HG02885 (cell line): ENCODE measurements around the gene COL26A1.
"Not testable (repeated sequence)": the region's sequence is repeated elsewhere in the genome, so short reads cannot be mapped to it uniquely, and the experiment has no call there.

Experiments
- ATAC-seq: cut with Tn5 transposase; IDR thresholded peaks from one replicate; pipeline ENCODE4 v1.9.1; 2021; ENCODE audit warnings: mild to moderate bottlenecking; ENCODE audit not compliant: unreplicated experiment, poor library complexity

COL26A1 gene

DNA sequence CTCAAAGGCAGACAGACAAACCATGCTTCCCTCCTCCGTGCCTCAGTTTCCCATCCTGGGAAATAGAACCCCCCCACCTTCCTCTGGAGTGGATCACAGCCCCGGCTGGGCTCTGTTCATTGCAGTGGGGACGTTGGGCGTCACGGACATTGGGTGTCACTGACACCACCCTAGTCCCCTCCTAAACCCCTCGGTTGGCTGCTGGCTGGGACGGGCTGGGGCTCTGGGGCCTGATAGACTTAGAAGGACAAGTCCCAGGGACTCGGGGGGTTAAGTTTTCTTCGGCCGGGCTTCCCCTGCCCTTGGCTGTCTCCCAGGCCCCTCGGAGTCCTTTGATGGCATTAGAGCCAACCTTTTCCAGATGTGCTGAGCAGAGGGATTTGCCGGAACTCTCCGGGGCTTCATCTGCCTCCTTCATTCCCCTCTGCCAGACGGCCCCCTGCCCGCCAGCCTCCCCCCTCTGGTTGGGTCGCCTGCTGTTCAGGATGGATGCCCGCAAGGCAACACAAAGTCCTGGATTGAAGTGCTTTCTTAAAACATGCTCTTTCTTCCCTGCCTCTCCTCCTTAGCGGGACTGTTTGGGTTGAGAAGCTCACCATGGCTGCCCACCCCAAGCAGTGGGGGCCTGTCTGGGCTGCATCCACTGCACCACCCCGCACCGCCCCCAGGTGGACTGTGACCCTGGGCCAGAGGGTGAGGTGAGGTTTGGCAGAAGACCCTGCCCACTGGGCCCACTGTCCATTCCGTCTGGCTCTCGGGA, 73.0 kb downstream of the COL26A1 start:
- ATAC-seq, result no peak

GRCh38 chr7:101436221-101436735, 73.6 kb downstream of the COL26A1 start:
- no peak for ATAC-seq

- ATAC-seq, result no peak
Observed at GRCh38 chr7:101436857-101437576, 74.3 kb downstream of the COL26A1 start.

DNA sequence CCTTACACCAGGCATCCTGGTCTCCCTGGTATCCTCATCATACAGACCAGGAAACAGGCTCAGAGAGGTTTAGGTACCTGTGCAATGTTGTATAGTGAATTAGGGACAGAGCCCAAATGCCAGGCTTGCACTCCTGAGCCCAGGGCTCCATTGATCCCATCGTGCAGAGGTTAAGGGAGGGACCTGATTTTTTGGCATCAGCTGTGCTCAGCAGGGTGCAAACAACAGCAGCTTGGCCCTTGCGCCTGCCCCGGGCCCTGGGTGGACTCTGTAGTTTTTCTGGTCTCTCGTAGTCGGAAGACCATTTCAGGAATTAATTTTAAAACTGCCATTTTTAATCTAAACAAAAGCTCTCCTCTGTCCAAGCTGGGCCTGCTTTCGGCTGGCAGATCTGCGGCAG, 79.2 kb downstream of the COL26A1 start:
- no peak for ATAC-seq

- no peak for ATAC-seq
Observed at GRCh38 chr7:101442426-101443070, 79.9 kb downstream of the COL26A1 start.

GRCh38 chr7:101450064-101450463, 87.4 kb downstream of the COL26A1 start:
- ATAC-seq, result no peak

DNA sequence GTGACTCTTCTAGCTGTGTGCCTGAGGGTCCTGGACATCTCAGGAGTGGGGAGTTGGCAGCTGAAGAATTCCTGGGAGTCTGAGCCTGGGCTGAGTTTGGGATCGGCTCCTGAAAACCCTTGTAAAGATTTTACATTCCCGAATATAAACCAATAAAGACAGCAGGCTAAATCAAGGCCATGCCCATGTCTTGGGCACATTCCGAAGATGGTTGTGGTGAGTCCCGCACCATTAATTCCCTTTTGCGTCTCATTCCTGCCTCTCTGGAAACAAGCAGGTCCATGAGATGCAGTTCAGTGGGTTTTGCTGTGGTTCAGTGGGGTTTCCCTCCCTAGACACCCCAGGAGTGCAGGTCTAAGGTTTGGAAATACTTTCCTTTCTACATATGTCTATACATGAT, 90.9 kb downstream of the COL26A1 start:
- ATAC-seq, result no peak

GRCh38 chr7:101457001-101457750, 94.5 kb downstream of the COL26A1 start:
- ATAC-seq, result no peak

- ATAC-seq, result no peak
Observed at GRCh38 chr7:101465131-101465530, 102.5 kb downstream of the COL26A1 start.

DNA sequence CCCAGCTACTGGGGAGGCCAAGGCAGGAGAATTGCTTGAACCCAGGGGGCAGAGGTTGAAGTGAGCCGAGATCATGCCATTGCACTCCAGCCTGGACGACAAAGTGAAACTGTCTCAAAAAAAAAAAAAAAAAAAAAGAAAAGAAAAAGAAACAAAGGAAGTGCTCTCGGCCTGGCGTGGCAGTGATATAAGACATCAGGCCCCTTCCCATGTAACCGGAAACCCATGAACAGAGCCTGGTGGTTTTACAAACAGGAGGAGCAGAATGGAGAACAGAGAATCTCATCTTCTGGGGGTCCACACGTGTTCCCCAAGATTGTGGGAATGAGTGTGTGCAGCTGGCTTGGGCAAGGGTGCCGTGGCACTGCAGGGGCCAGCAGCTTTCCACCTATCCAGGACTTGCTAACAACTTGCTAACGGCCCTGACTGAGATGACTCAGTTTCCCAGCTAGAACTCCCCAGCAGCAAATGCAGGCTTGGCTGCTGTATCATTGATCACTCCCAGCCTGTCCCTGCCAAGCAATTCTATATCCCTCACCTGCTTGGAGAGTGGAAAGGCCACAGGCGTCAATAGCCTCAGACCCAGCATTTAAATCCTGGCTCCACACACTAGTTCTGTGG, 103.0 kb downstream of the COL26A1 start:
- no peak for ATAC-seq

DNA sequence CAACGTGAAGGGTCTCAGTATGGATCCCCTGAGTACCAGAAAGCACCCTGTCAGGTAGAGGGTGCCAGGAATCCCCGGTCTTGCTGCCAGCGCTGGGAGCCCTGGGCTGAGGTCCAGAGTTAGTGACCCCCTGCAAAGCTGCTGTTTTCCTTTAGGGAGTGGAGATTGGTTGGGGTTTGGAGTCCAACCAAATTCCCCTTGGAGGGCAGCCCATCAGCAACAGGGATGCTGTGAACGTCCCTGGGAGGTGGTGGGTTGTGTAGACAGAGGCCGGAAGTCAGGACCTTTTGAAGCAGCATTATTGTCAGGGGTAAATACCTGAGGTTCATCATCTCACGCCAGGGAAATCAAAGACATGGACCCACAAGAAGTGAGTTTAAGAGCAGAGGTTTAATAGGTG, 104.2 kb downstream of the COL26A1 start:
- no peak for ATAC-seq

DNA sequence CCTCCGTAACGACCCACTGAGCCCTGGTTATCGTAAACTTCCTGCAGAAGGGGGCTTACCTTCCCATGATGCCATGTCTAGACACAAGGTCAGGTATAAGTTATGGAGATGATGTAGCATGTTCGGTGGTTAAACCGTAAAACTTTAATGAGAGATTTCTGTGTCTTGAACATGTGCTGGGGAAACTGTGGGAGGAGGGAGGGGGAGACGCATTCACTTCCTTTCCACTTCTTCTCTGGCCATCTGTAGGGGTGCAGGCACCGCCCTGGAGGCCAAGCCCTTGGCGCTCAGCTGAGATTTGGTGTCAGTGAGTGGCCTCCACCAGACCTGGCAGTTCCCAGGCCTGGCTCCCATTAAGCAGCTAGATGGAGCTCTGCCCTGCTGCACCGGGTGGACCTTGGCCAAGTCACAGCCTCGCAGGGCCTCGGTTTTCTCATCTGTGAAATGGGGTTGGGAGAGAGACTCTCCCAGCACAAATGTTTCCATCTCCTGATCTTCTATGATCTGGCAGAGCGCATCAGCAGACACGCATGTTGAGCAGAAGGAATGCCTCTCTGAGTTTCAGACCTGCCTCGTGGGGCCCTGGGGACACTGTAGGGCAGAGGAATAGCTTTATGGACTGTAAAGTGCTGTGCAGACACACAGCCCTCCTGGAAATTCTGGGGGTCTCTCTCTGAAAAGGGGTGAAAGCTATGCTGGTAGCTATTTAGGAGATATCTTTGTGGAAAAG, 106.0 kb downstream of the COL26A1 start:
- no peak for ATAC-seq

DNA sequence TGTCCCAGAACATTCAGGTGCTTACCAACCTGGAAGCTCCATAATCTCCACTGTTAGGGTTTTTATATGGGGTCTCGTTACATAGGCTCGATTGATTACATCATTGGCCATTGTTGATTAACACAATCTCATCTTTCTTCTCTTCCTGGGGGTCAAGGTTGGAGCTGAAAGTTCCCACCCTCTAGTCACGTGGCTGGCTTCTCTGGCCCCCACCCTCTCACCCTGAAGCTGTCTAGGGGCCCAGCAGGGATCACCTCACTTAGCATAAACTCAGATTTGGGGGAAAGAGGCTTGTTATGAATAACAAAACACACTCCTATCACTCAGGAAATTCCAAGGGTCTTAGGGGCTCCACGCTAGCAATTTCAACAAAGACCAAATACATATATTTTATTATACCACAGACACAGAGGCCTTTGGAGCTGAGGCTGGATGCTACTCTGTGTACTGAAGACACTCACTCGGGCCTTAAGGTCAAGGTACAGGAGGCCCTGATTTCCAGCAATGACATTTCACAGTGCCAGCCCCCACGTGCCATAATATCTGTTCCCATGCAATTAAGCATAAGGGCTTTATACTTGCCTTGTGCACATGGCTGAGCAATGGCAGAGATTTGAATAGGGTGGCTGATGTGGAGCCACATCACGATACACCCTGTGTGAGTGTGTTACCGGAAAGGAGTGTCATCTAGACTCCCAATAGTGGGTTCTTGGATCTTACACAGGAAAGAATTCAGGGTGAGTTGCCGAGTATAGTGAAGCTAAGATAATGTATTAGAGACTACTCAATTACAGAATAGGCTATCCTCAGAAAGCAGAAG, 108.2 kb downstream of the COL26A1 start:
- no peak for ATAC-seq

DNA sequence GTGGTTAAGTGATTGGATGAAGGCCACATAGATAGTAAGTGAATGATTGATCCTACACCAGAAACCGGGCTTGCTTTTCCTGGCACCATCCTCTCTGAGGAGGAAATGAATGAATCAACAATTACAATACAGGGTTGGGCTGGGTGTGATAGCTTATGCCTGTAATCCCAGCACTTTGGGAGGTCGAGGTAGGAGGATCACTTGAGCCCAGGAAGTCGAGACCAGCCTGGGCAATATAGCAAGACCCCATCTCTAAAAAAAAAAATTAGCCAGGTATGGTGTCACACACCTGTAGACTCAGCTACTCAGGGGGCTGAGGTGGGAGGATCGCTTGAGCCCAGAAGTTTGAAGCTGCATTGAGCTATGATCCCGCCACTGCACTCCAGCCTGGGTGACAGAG, 111.5 kb downstream of the COL26A1 start:
- no peak for ATAC-seq

- not testable (repeated sequence) for ATAC-seq
Observed at GRCh38 chr7:101475691-101476090, 113.0 kb downstream of the COL26A1 start.

- no peak for ATAC-seq
Observed at GRCh38 chr7:101479217-101479616, 116.5 kb downstream of the COL26A1 start.

GRCh38 chr7:101486056-101486432, 123.4 kb downstream of the COL26A1 start:
- ATAC-seq, result not testable (repeated sequence)

- ATAC-seq, result no peak
Observed at GRCh38 chr7:101486433-101487104, 123.9 kb downstream of the COL26A1 start.
